Neural progenitor cell (in vitro differentiated cells): ENCODE results near the gene SLC6A11. TPM values are rescaled to one million over a fixed set of nuclear protein-coding genes. Genes with fewer than 3 reads are reported as not detected.

Experiments
- DNase-seq: peaks from one replicate; pipeline ENCODE4 v3.0.0-alpha.2; 2016; ENCODE audit warnings: low spot score
- H2AFZ ChIP-seq: fragments of 200-600 bp; sonication (generic); replicated peaks from 2 replicates; pipeline ENCODE4 v1.6.1; 2016; ENCODE audit warnings: antibody characterized with exemption
- H3F3A ChIP-seq: fragments of 200-600 bp; sonication (generic); 2 replicates; pipeline ENCODE4 v1.6.1; 2016; ENCODE audit warnings: antibody characterized with exemption, low read depth
- H3K27ac ChIP-seq: fragments of 200-600 bp; sonication (generic); 2 replicates; pipeline ENCODE4 v1.5.1; 2016; ENCODE audit warnings: mild to moderate bottlenecking
- H3K27me3 ChIP-seq: fragments of 200-600 bp; sonication (generic); 2 replicates; pipeline ENCODE4 v1.6.1; 2016; ENCODE audit warnings: mild to moderate bottlenecking, moderate library complexity
- H3K36me3 ChIP-seq: fragments of 200-600 bp; sonication (generic); 2 replicates; pipeline ENCODE4 v1.5.1; 2016
- H3K4me1 ChIP-seq: fragments of 200-600 bp; sonication (generic); 2 replicates; pipeline ENCODE4 v1.6.1; 2016; ENCODE audit warnings: mixed run types
- H3K4me2 ChIP-seq: fragments of 200-600 bp; sonication (generic); 2 replicates; pipeline ENCODE4 v1.6.1; 2016
- H3K4me3 ChIP-seq: fragments of 200-600 bp; sonication (generic); 2 replicates; pipeline ENCODE4 v1.5.1; 2016
- H3K79me2 ChIP-seq: fragments of 200-600 bp; sonication (generic); 2 replicates; pipeline ENCODE4 v1.6.1; 2016; ENCODE audit warnings: low read depth
- H3K9ac ChIP-seq: fragments of 200-600 bp; sonication (generic); 2 replicates; pipeline ENCODE4 v1.6.1; 2016
- H3K9me3 ChIP-seq: fragments of 200-600 bp; sonication (generic); 2 replicates; pipeline ENCODE4 v1.5.1; 2016; ENCODE audit warnings: low read depth
- H4K20me1 ChIP-seq: fragments of 200-600 bp; sonication (generic); 2 replicates; pipeline ENCODE4 v1.6.1; 2016; ENCODE audit warnings: low read depth
- H3K27ac Mint-ChIP-seq: 3 replicates; pipeline ENCODE4 v1.8.0; 2021; ENCODE audit warnings: mixed read lengths
- H3K27me3 Mint-ChIP-seq: 2 replicates; pipeline ENCODE4 v1.8.0; 2022; ENCODE audit warnings: low read depth, mild to moderate bottlenecking, inconsistent platforms, moderate library complexity, mixed read lengths; ENCODE audit not compliant: insufficient read depth
- H3K36me3 Mint-ChIP-seq: 3 replicates; pipeline ENCODE4 v1.8.0; 2021; ENCODE audit warnings: mixed read lengths
- H3K4me1 Mint-ChIP-seq: 3 replicates; pipeline ENCODE4 v1.8.0; 2021; ENCODE audit warnings: mixed read lengths
- H3K4me3 Mint-ChIP-seq: 3 replicates; pipeline ENCODE4 v1.8.0; 2021; ENCODE audit warnings: mild to moderate bottlenecking, moderate library complexity, mixed read lengths
- H3K9me3 Mint-ChIP-seq: 3 replicates; pipeline ENCODE4 v1.8.0; 2020; ENCODE audit warnings: mixed read lengths
- EZH2 ChIP-seq: fragments of 200-600 bp; sonication (generic); IDR thresholded peaks from 2 replicates; pipeline ENCODE4 v1.6.1; 2017; ENCODE audit warnings: antibody characterized with exemption, mild to moderate bottlenecking, moderate library complexity
- EZH2phosphoT487 ChIP-seq: fragments of 200-600 bp; sonication (generic); IDR thresholded peaks from 2 replicates; pipeline ENCODE4 v1.6.1; 2017; ENCODE audit warnings: antibody characterized with exemption
- total RNA-seq: library from RNA; depleted of rRNA; stranded (reverse); fragments of >200 nt; gene quantifications from 2 replicates; pipeline ENCODE4 v1.2.3, GENCODE V29; 2015; ENCODE audit warnings: low replicate concordance
- TF ChIP-seq, protein P1 (sequence below): fragments of 200-600 bp; sonication (generic); IDR thresholded peaks from 2 replicates; pipeline ENCODE4 v1.5.1; 2017; ENCODE audit warnings: antibody characterized with exemption, mild to moderate bottlenecking

Gene SLC6A11
- total RNA-seq, 1 donor from 2014 or later = 0.86 TPM

GRCh38 chr3:10978956-10979355, 162.9 kb downstream of the SLC6A11 start:
- H3K36me3 Mint-ChIP-seq = no peaks in the 10 kb centered on the region
- H3K4me1 Mint-ChIP-seq = peaks cover 27% of the 10 kb centered on the region
- Histone ChIP-seq H3K79me2 (no peaks in the 10 kb centered on the region), H3K27me3 (peaks cover 6% of the 10 kb centered on the region), H3K4me2 (no peak overlapping the region), H3K36me3 (no peaks in the 10 kb centered on the region), H3K9me3 (no peaks in the 10 kb centered on the region), H4K20me1 (no peaks in the 10 kb centered on the region), H3K4me3 (no peak overlapping the region), H3K9ac (no peak overlapping the region), H3K27ac (no peak overlapping the region), H3K4me1 (peaks cover 8% of the 10 kb centered on the region), H3F3A (no peaks in the 10 kb centered on the region), H2AFZ (no peak overlapping the region)
- peak overlapping the region; percentile 25 for H3K27ac Mint-ChIP-seq
- H3K4me3 Mint-ChIP-seq = no peak overlapping the region
- DNase-seq = no peak
- H3K27me3 Mint-ChIP-seq = peaks cover 13% of the 10 kb centered on the region
- H3K9me3 Mint-ChIP-seq = peaks cover 2% of the 10 kb centered on the region
- TF ChIP-seq EZH2phosphoT487 (no peak), EZH2 (no peak)
- TF ChIP-seq, protein P1, sequence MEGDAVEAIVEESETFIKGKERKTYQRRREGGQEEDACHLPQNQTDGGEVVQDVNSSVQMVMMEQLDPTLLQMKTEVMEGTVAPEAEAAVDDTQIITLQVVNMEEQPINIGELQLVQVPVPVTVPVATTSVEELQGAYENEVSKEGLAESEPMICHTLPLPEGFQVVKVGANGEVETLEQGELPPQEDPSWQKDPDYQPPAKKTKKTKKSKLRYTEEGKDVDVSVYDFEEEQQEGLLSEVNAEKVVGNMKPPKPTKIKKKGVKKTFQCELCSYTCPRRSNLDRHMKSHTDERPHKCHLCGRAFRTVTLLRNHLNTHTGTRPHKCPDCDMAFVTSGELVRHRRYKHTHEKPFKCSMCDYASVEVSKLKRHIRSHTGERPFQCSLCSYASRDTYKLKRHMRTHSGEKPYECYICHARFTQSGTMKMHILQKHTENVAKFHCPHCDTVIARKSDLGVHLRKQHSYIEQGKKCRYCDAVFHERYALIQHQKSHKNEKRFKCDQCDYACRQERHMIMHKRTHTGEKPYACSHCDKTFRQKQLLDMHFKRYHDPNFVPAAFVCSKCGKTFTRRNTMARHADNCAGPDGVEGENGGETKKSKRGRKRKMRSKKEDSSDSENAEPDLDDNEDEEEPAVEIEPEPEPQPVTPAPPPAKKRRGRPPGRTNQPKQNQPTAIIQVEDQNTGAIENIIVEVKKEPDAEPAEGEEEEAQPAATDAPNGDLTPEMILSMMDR = no peak

- no peak overlapping the region for H2AFZ ChIP-seq
- Mint-ChIP-seq H3K4me1 (peaks cover 27% of the 10 kb centered on the region), H3K4me3 (no peak overlapping the region), H3K9me3 (peaks cover 2% of the 10 kb centered on the region), H3K27me3 (peaks cover 9% of the 10 kb centered on the region), H3K27ac (no peak overlapping the region), H3K36me3 (no peaks in the 10 kb centered on the region)
- H4K20me1 ChIP-seq = no peaks in the 10 kb centered on the region
- H3K27ac ChIP-seq = no peak overlapping the region
- H3K9me3 ChIP-seq = no peaks in the 10 kb centered on the region
- TF ChIP-seq, protein P1 = no peak
- TF ChIP-seq EZH2 (no peak), EZH2phosphoT487 (no peak)
- H3F3A ChIP-seq = no peaks in the 10 kb centered on the region
- peaks cover 8% of the 10 kb centered on the region for H3K4me1 ChIP-seq
- no peak overlapping the region for H3K4me2 ChIP-seq
- peaks cover 6% of the 10 kb centered on the region for H3K27me3 ChIP-seq
- no peak overlapping the region for H3K4me3 ChIP-seq
- H3K36me3 ChIP-seq = no peaks in the 10 kb centered on the region
- no peaks in the 10 kb centered on the region for H3K79me2 ChIP-seq
- H3K9ac ChIP-seq = no peak overlapping the region
- no peak for DNase-seq
Observed at GRCh38 chr3:10980312-10980711, 164.3 kb downstream of the SLC6A11 start.

GRCh38 chr3:10981031-10981430, 165.0 kb downstream of the SLC6A11 start:
- H3K27me3 Mint-ChIP-seq = peaks cover 9% of the 10 kb centered on the region
- no peaks in the 10 kb centered on the region for H3K36me3 Mint-ChIP-seq
- H4K20me1 ChIP-seq = no peaks in the 10 kb centered on the region
- H3F3A ChIP-seq = no peaks in the 10 kb centered on the region
- DNase-seq = no peak
- H3K27ac Mint-ChIP-seq = no peak overlapping the region
- H3K79me2 ChIP-seq = no peaks in the 10 kb centered on the region
- peaks cover 27% of the 10 kb centered on the region for H3K4me1 Mint-ChIP-seq
- H3K9me3 ChIP-seq = no peaks in the 10 kb centered on the region
- no peak overlapping the region for H3K9ac ChIP-seq
- TF ChIP-seq, protein P1 = no peak
- no peak for TF ChIP-seq EZH2phosphoT487
- no peak for TF ChIP-seq EZH2
- no peak overlapping the region for H3K27ac ChIP-seq
- H3K9me3 Mint-ChIP-seq = peaks cover 2% of the 10 kb centered on the region
- no peak overlapping the region for H2AFZ ChIP-seq
- no peak overlapping the region for H3K4me2 ChIP-seq
- no peak overlapping the region for H3K4me3 Mint-ChIP-seq
- peaks cover 6% of the 10 kb centered on the region for H3K27me3 ChIP-seq
- no peaks in the 10 kb centered on the region for H3K36me3 ChIP-seq
- peaks cover 8% of the 10 kb centered on the region for H3K4me1 ChIP-seq
- H3K4me3 ChIP-seq = no peak overlapping the region
